Activated CD4-positive, CD25-positive, alpha-beta regulatory T cell treated with anti-CD3 and anti-CD28 coated beads, Interleukin-2, amount 50 U/mL, for 72 hours (primary cell): ENCODE results near the gene SPAG4.

Source experiments
- DNase-seq: peaks from one replicate; pipeline ENCODE4 v3.0.0; 2021

SPAG4 gene

GRCh38 chr20:35660122-35660937 is 44.7 kb downstream of the SPAG4 start:
- no peak for DNase-seq

- no peak for DNase-seq
These were observed 45.4 kb downstream of the SPAG4 start for GRCh38 chr20:35661053-35661452.

- no peak for DNase-seq
These were observed 46.3 kb downstream of the SPAG4 start for GRCh38 chr20:35661908-35662307.

- DNase-seq: no peak
These were observed 46.9 kb downstream of the SPAG4 start for GRCh38 chr20:35662551-35662950.

GRCh38 chr20:35663516-35664465 is 48.2 kb downstream of the SPAG4 start:
- DNase-seq: peak; percentile 67

GRCh38 chr20:35664466-35665206 is 49.0 kb downstream of the SPAG4 start, which contains the start of the genes CPNE1 and RBM12:
Gene CPNE1, minus strand, starts transcription at chr20:35664900. Its CDS starts 31,977 bp downstream, at chr20:35632923.
Gene RBM12, minus strand, starts transcription at chr20:35664900. Its CDS starts 9,578 bp downstream, at chr20:35655322.
- peak; percentile 93 for DNase-seq

- DNase-seq: no peak
These were observed 50.3 kb downstream of the SPAG4 start for GRCh38 chr20:35665949-35666288.

GRCh38 chr20:35669221-35669620 is 53.6 kb downstream of the SPAG4 start:
- DNase-seq: no peak

GRCh38 chr20:35669681-35670080 is 54.1 kb downstream of the SPAG4 start:
- DNase-seq: peak; percentile 11
